Stimulated activated CD4-positive, alpha-beta T cell treated with anti-CD3 and anti-CD28 coated beads, Interleukin-2, amount 100 ng/mL, for 24 hours (primary cell): ENCODE data around the gene CHAF1B.
A peak's percentile ranks its signal among the peaks of the same experiment; 100 is the strongest.

ENCODE experiments used
- DNase-seq, 2 donors: peaks; one replicate each; pipeline ENCODE4 v3.0.0-alpha.2; 2020

CHAF1B gene

GRCh38 chr21:36428761-36429432 is 43.7 kb downstream of the CHAF1B start:
- DNase-seq: no peak

- DNase-seq: peak; percentile 72 to 73
These were observed 44.9 kb downstream of the CHAF1B start for GRCh38 chr21:36429947-36430546.

- DNase-seq: no peak
These were observed 45.6 kb downstream of the CHAF1B start for GRCh38 chr21:36430841-36431240.

- no peak for DNase-seq
These were observed 46.1 kb downstream of the CHAF1B start for GRCh38 chr21:36431252-36431651.

- DNase-seq: no peak
These were observed 48.0 kb downstream of the CHAF1B start for GRCh38 chr21:36433059-36433709.

- no peak for DNase-seq
These were observed 49.0 kb downstream of the CHAF1B start for GRCh38 chr21:36434144-36434543.

- no peak for DNase-seq
These were observed 51.9 kb downstream of the CHAF1B start for GRCh38 chr21:36436829-36437744.

GRCh38 chr21:36437745-36438128 is 52.5 kb downstream of the CHAF1B start:
- no peak for DNase-seq

- no peak for DNase-seq
These were observed 56.5 kb downstream of the CHAF1B start for GRCh38 chr21:36441715-36442114.

- no peak for DNase-seq
These were observed 61.1 kb downstream of the CHAF1B start for GRCh38 chr21:36446301-36446700.

GRCh38 chr21:36450511-36450910 is 65.3 kb downstream of the CHAF1B start:
- no peak for DNase-seq

GRCh38 chr21:36451506-36451905 is 66.3 kb downstream of the CHAF1B start:
- no peak for DNase-seq

GRCh38 chr21:36452281-36452825 is 67.2 kb downstream of the CHAF1B start:
- no peak for DNase-seq

GRCh38 chr21:36454093-36454531 is 68.9 kb downstream of the CHAF1B start:
- no peak for DNase-seq

GRCh38 chr21:36454706-36455105 is 69.5 kb downstream of the CHAF1B start:
- DNase-seq: no peak

- DNase-seq: no peak
These were observed 71.7 kb downstream of the CHAF1B start for GRCh38 chr21:36456729-36457414.

GRCh38 chr21:36459098-36459497 is 73.9 kb downstream of the CHAF1B start:
- no peak for DNase-seq

GRCh38 chr21:36460866-36461265 is 75.7 kb downstream of the CHAF1B start:
- no peak for DNase-seq

GRCh38 chr21:36461277-36461917 is 76.2 kb downstream of the CHAF1B start:
- no peak for DNase-seq

- DNase-seq: no peak
These were observed 76.8 kb downstream of the CHAF1B start for GRCh38 chr21:36461918-36462486.

GRCh38 chr21:36463204-36463603 is 78.0 kb downstream of the CHAF1B start:
- no peak for DNase-seq
